ENCODE measurements around the gene RRAD. TPM values are rescaled to one million over a fixed set of nuclear protein-coding genes. Genes with fewer than 3 reads are reported as not detected.
"Not testable (repeated sequence)": the region's sequence is repeated elsewhere in the genome, so short reads cannot be mapped to it uniquely, and the experiment has no call there.

The RRAD gene
- total and polyA plus RNA-seq, 2 experiments from 2014 or later, result 0.22 to 0.70 TPM

GRCh38 chr16:66899945-66900710 lies 25.2 kb downstream of the RRAD start:
- H2AFZ ChIP-seq, result no peak overlapping the region
- in situ Hi-C loops (cut with MboI), result no loop called here
- H3K27me3 ChIP-seq (replicated peaks; ENCODE audit: insufficient read depth), result no peaks in the 10 kb centered on the region
- TF ChIP-seq EZH2phosphoT487 (IDR thresholded peaks at IDR 0.05; ENCODE audit: insufficient read depth, low read depth) (no peak), EZH2 (IDR thresholded peaks at IDR 0.05; ENCODE audit: insufficient read depth, poor library complexity, severe bottlenecking) (no peak)
- H3K4me3 ChIP-seq, result no peak overlapping the region
- peak; percentile 58 for DNase-seq
- no peaks in the 10 kb centered on the region for H4K20me1 ChIP-seq (ENCODE audit: insufficient read depth)
- no peak overlapping the region for H3K27ac ChIP-seq
- peaks cover 9% of the 10 kb centered on the region for H3K4me1 ChIP-seq (ENCODE audit: insufficient read depth)
- 41 to 50% methylated on average over 9 of the region's 9 CpGs for WGBS, 2 experiments (ENCODE audit: low coverage in 1 of 2, low lambda C conversion rate in 2 of 2, missing lambda C conversion rate in 2 of 2)
- H3K36me3 ChIP-seq (ENCODE audit: low read depth), result no peaks in the 10 kb centered on the region
- no peak overlapping the region for H3K9ac ChIP-seq
- no peaks in the 10 kb centered on the region for H3F3A ChIP-seq (ENCODE audit: insufficient read depth)
- H3K9me3 ChIP-seq (ENCODE audit: low read depth), result no peaks in the 10 kb centered on the region
- H3K79me2 ChIP-seq (ENCODE audit: insufficient read depth), result no peaks in the 10 kb centered on the region
- H3K4me2 ChIP-seq (ENCODE audit: unreplicated experiment), result peak overlapping the region; percentile 18
- no peaks in the 10 kb centered on the region for H3K9me2 ChIP-seq (ENCODE audit: insufficient read depth)

GRCh38 chr16:66899310-66899944 lies 25.9 kb downstream of the RRAD start:
- no peaks in the 10 kb centered on the region for H3F3A ChIP-seq (ENCODE audit: insufficient read depth)
- no peak overlapping the region for H3K27ac ChIP-seq
- no peak overlapping the region for H3K4me3 ChIP-seq
- H3K9ac ChIP-seq, result no peak overlapping the region
- no peaks in the 10 kb centered on the region for H3K9me2 ChIP-seq (ENCODE audit: insufficient read depth)
- H4K20me1 ChIP-seq (ENCODE audit: insufficient read depth), result no peaks in the 10 kb centered on the region
- H3K27me3 ChIP-seq (replicated peaks; ENCODE audit: insufficient read depth), result no peaks in the 10 kb centered on the region
- no peaks in the 10 kb centered on the region for H3K9me3 ChIP-seq (ENCODE audit: low read depth)
- 92 to 95% methylated on average over 6 of the region's 6 CpGs for WGBS, 2 experiments (ENCODE audit: low coverage in 1 of 2, low lambda C conversion rate in 2 of 2, missing lambda C conversion rate in 2 of 2)
- TF ChIP-seq EZH2 (IDR thresholded peaks at IDR 0.05; ENCODE audit: insufficient read depth, poor library complexity, severe bottlenecking) (no peak), EZH2phosphoT487 (IDR thresholded peaks at IDR 0.05; ENCODE audit: insufficient read depth, low read depth) (no peak)
- no peaks in the 10 kb centered on the region for H3K36me3 ChIP-seq (ENCODE audit: low read depth)
- H3K4me2 ChIP-seq (ENCODE audit: unreplicated experiment), result peak overlapping the region; percentile 18
- peak; percentile 56 for DNase-seq
- H2AFZ ChIP-seq, result no peak overlapping the region
- H3K4me1 ChIP-seq (ENCODE audit: insufficient read depth), result peaks cover 9% of the 10 kb centered on the region
- H3K79me2 ChIP-seq (ENCODE audit: insufficient read depth), result no peaks in the 10 kb centered on the region
- in situ Hi-C loops (cut with MboI), result no loop called here

- H3K27ac ChIP-seq, result no peak overlapping the region
- H3K9me3 ChIP-seq (ENCODE audit: low read depth), result no peaks in the 10 kb centered on the region
- H2AFZ ChIP-seq, result no peak overlapping the region
- no peaks in the 10 kb centered on the region for H4K20me1 ChIP-seq (ENCODE audit: insufficient read depth)
- no peaks in the 10 kb centered on the region for H3K27me3 ChIP-seq (replicated peaks; ENCODE audit: insufficient read depth)
- TF ChIP-seq EZH2 (IDR thresholded peaks at IDR 0.05; ENCODE audit: insufficient read depth, poor library complexity, severe bottlenecking) (no peak), EZH2phosphoT487 (IDR thresholded peaks at IDR 0.05; ENCODE audit: insufficient read depth, low read depth) (no peak)
- H3K9ac ChIP-seq, result no peak overlapping the region
- WGBS, 2 experiments (ENCODE audit: low coverage in 1 of 2, low lambda C conversion rate in 2 of 2, missing lambda C conversion rate in 2 of 2), result 63 to 73% methylated on average over 2 of the region's 2 CpGs
- H3K4me1 ChIP-seq (ENCODE audit: insufficient read depth), result peaks cover 9% of the 10 kb centered on the region
- H3K9me2 ChIP-seq (ENCODE audit: insufficient read depth), result no peaks in the 10 kb centered on the region
- DNase-seq, result no peak
- H3F3A ChIP-seq (ENCODE audit: insufficient read depth), result no peaks in the 10 kb centered on the region
- in situ Hi-C loops (cut with MboI), result no loop called here
- no peak overlapping the region for H3K4me2 ChIP-seq (ENCODE audit: unreplicated experiment)
- H3K79me2 ChIP-seq (ENCODE audit: insufficient read depth), result no peaks in the 10 kb centered on the region
- no peaks in the 10 kb centered on the region for H3K36me3 ChIP-seq (ENCODE audit: low read depth)
- no peak overlapping the region for H3K4me3 ChIP-seq
Measured at GRCh38 chr16:66898933-66899309, 26.4 kb downstream of the RRAD start.

- Histone ChIP-seq H3K4me2 (ENCODE audit: unreplicated experiment) (no peak overlapping the region), H3K4me3 (no peak overlapping the region), H3K9me3 (ENCODE audit: low read depth) (no peaks in the 10 kb centered on the region), H3F3A (ENCODE audit: insufficient read depth) (no peaks in the 10 kb centered on the region), H3K27me3 (replicated peaks; ENCODE audit: insufficient read depth) (no peaks in the 10 kb centered on the region), H3K4me1 (ENCODE audit: insufficient read depth) (peaks cover 9% of the 10 kb centered on the region), H3K79me2 (ENCODE audit: insufficient read depth) (no peaks in the 10 kb centered on the region), H4K20me1 (ENCODE audit: insufficient read depth) (no peaks in the 10 kb centered on the region), H3K9ac (no peak overlapping the region), H3K36me3 (ENCODE audit: low read depth) (no peaks in the 10 kb centered on the region), H2AFZ (no peak overlapping the region), H3K9me2 (ENCODE audit: insufficient read depth) (no peaks in the 10 kb centered on the region), H3K27ac (no peak overlapping the region)
- DNase-seq, result peak; percentile 73
- no peak for TF ChIP-seq EZH2phosphoT487 (IDR thresholded peaks at IDR 0.05; ENCODE audit: insufficient read depth, low read depth)
- no peak for TF ChIP-seq EZH2 (IDR thresholded peaks at IDR 0.05; ENCODE audit: insufficient read depth, poor library complexity, severe bottlenecking)
- in situ Hi-C loops (cut with MboI), result no loop called here
- 82 to 84% methylated on average over 3 of the region's 3 CpGs for WGBS, 2 experiments (ENCODE audit: low coverage in 1 of 2, low lambda C conversion rate in 2 of 2, missing lambda C conversion rate in 2 of 2)
Measured at GRCh38 chr16:66898207-66898606, 27.1 kb downstream of the RRAD start.

GRCh38 chr16:66896682-66897081 lies 28.7 kb downstream of the RRAD start:
- H3F3A ChIP-seq (ENCODE audit: insufficient read depth); in situ Hi-C loops (cut with MboI); H2AFZ ChIP-seq; H3K4me2 ChIP-seq (ENCODE audit: unreplicated experiment); H3K79me2 ChIP-seq (ENCODE audit: insufficient read depth); H3K4me3 ChIP-seq; H4K20me1 ChIP-seq (ENCODE audit: insufficient read depth); DNase-seq; H3K9me3 ChIP-seq (ENCODE audit: low read depth); H3K4me1 ChIP-seq (ENCODE audit: insufficient read depth); H3K9me2 ChIP-seq (ENCODE audit: insufficient read depth); H3K9ac ChIP-seq; H3K36me3 ChIP-seq (ENCODE audit: low read depth); H3K27me3 ChIP-seq (replicated peaks; ENCODE audit: insufficient read depth); H3K27ac ChIP-seq: not testable (repeated sequence)
- 47 to 67% methylated on average over 5 of the region's 5 CpGs for WGBS, 2 experiments (ENCODE audit: low coverage in 1 of 2, low lambda C conversion rate in 2 of 2, missing lambda C conversion rate in 2 of 2)
